Measurements from ENCODE around the gene SAXO1.

DNA sequence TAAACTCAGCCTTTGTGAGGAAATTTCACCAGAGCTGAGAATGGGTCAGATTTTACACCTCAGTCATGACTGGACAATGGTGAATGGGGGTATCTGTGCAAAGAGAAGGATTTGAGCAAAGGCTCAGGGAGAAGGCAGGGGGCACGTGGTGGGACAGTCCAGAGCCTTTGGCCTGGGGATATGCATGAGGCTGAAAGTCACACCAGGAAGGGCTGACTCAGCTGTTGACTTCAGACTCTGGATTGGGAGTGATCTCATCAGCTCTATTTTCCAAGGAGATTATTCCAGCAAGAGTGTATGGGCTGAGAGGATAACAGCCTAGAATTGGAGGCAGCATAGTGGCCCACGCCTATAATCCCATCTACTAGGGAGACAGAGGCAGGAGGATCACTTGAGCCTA lies 53.6 kb downstream of the SAXO1 start:
- TF ChIP-seq, protein P1, sequence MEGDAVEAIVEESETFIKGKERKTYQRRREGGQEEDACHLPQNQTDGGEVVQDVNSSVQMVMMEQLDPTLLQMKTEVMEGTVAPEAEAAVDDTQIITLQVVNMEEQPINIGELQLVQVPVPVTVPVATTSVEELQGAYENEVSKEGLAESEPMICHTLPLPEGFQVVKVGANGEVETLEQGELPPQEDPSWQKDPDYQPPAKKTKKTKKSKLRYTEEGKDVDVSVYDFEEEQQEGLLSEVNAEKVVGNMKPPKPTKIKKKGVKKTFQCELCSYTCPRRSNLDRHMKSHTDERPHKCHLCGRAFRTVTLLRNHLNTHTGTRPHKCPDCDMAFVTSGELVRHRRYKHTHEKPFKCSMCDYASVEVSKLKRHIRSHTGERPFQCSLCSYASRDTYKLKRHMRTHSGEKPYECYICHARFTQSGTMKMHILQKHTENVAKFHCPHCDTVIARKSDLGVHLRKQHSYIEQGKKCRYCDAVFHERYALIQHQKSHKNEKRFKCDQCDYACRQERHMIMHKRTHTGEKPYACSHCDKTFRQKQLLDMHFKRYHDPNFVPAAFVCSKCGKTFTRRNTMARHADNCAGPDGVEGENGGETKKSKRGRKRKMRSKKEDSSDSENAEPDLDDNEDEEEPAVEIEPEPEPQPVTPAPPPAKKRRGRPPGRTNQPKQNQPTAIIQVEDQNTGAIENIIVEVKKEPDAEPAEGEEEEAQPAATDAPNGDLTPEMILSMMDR (IDR thresholded peaks at IDR 0.05) = no peak
- TF ChIP-seq POLR2AphosphoS5 (IDR thresholded peaks at IDR 0.05; ENCODE audit: low read depth, low read length) (no peak), REST (IDR thresholded peaks at IDR 0.05; ENCODE audit: insufficient read depth in 1 of 2, low read depth in 2 of 2, low read length in 1 of 2) (no peak), TCF7L2 (IDR thresholded peaks at IDR 0.05; ENCODE audit: low read depth, low read length) (no peak)
